PC-3 (cell line): ENCODE measurements around the gene DMBX1. TPM values are rescaled to one million over a fixed set of nuclear protein-coding genes. Genes with fewer than 3 reads are reported as not detected.

Experiments used
- ATAC-seq: fragments of 200-7000 bp; cut with Tn5 transposase; 2 replicates; pipeline ENCODE4 v1.9.1; 2020; ENCODE audit warnings: mild to moderate bottlenecking, moderate library complexity
- BruUV-seq: library from RNA; stranded (reverse); fragments of 400-500 nt; replicated peaks from 2 replicates; lab custom pipeline; 2021; lab: Mats Ljungman, UMichigan
- CTCF ChIA-PET: fragments of 300-600 bp; sonication (Branson Sonifier 250); formaldehyde crosslinking; loops from one replicate; lab custom pipeline; 2022; ENCODE audit warnings: antibody characterized with exemption; lab: Charles Lee
- POLR2A ChIA-PET: fragments of 300-600 bp; sonication (Branson Sonifier 250); formaldehyde crosslinking; loops from one replicate; lab custom pipeline; 2022; ENCODE audit warnings: antibody characterized with exemption; ENCODE audit not compliant: unreplicated experiment; lab: Charles Lee
- DNase-seq: peaks from one replicate; pipeline ENCODE4 v3.0.0-alpha.2; 2015
- H2AFZ ChIP-seq: fragments of 300-600 bp; sonication (generic); 2 replicates; pipeline ENCODE4 v1.6.0; 2016; ENCODE audit warnings: antibody characterized with exemption, low read length
- H3F3A ChIP-seq: fragments of 300-600 bp; sonication (generic); one replicate; pipeline ENCODE4 v1.6.0; 2017; ENCODE audit warnings: antibody characterized with exemption, low read length, control low read depth, mild to moderate bottlenecking; ENCODE audit not compliant: unreplicated experiment
- H3K27ac ChIP-seq: fragments of 300-600 bp; sonication (generic); 2 replicates; pipeline ENCODE4 v1.5.1; 2016; ENCODE audit warnings: mild to moderate bottlenecking, low read length
- H3K27me3 ChIP-seq: fragments of 300-600 bp; sonication (generic); 2 replicates; pipeline ENCODE4 v1.6.1; 2016; ENCODE audit warnings: low read length, mixed read lengths
- H3K36me3 ChIP-seq: fragments of 300-600 bp; sonication (generic); 2 replicates; pipeline ENCODE4 v1.6.1; 2016; ENCODE audit warnings: low read depth, mixed run types, low read length, mixed read lengths
- H3K4me1 ChIP-seq: fragments of 300-600 bp; sonication (generic); 2 replicates; pipeline ENCODE4 v1.5.1; 2016; ENCODE audit warnings: low read length; ENCODE audit not compliant: insufficient read depth
- H3K4me2 ChIP-seq: fragments of 300-600 bp; sonication (generic); 2 replicates; pipeline ENCODE4 v1.6.0; 2016; ENCODE audit warnings: low read length
- H3K4me3 ChIP-seq: fragments of 300-600 bp; sonication (generic); 2 replicates; pipeline ENCODE4 v1.5.1; 2016; ENCODE audit warnings: mild to moderate bottlenecking, low read length, mixed read lengths
- H3K79me2 ChIP-seq: fragments of 300-600 bp; sonication (generic); 2 replicates; pipeline ENCODE4 v1.6.1; 2017; ENCODE audit warnings: low read length, mixed read lengths
- H3K9ac ChIP-seq: fragments of 300-600 bp; sonication (generic); 2 replicates; pipeline ENCODE4 v1.6.0; 2016; ENCODE audit warnings: mild to moderate bottlenecking, low read length
- H3K9me2 ChIP-seq: fragments of 300-600 bp; sonication (generic); replicated peaks from 2 replicates; pipeline ENCODE4 v1.6.1; 2016; ENCODE audit warnings: mixed run types, low read length, mixed read lengths
- H3K9me3 ChIP-seq: fragments of 300-600 bp; sonication (generic); 2 replicates; pipeline ENCODE4 v1.6.1; 2016; ENCODE audit warnings: low read length, mixed read lengths
- H4K20me1 ChIP-seq: fragments of 300-600 bp; sonication (generic); 2 replicates; pipeline ENCODE4 v1.6.1; 2016; ENCODE audit warnings: low read length, mixed read lengths
- CTCF ChIP-seq: fragments of 300-600 bp; sonication (generic); conservative IDR thresholded peaks from 2 replicates; pipeline ENCODE4 v1.5.1; 2017; ENCODE audit warnings: antibody characterized with exemption, low read depth, mild to moderate bottlenecking, low read length
- EZH2 ChIP-seq: fragments of 300-600 bp; sonication (generic); IDR thresholded peaks from one replicate; pipeline ENCODE4 v1.6.1; 2017; ENCODE audit warnings: antibody characterized with exemption, mild to moderate bottlenecking, low read length; ENCODE audit not compliant: unreplicated experiment
- EZH2phosphoT487 ChIP-seq: fragments of 300-600 bp; sonication (generic); IDR thresholded peaks from 2 replicates; pipeline ENCODE4 v1.6.1; 2018; ENCODE audit warnings: mild to moderate bottlenecking, antibody characterized with exemption, low read length, borderline replicate concordance
- intact Hi-C: fragments of 100-400 bp; cut with micrococcal nuclease; formaldehyde crosslinking; loops from 2 replicates; pipeline ENCODE4 v1.9.0; 2023
- total RNA-seq: library from RNA; depleted of rRNA; stranded (reverse); fragments of >200 nt; gene quantifications from 2 replicates; pipeline ENCODE4 v1.2.3, GENCODE V29; 2014

The DMBX1 gene
- total RNA-seq, 1 experiment from 2014 or later, result 2.4 TPM

- Histone ChIP-seq H3K9me2 (no peaks in the 10 kb centered on the region), H3K36me3 (no peaks in the 10 kb centered on the region), H3K27ac (no peak overlapping the region), H3K79me2 (no peaks in the 10 kb centered on the region), H3K27me3 (no peaks in the 10 kb centered on the region), H3K4me2 (no peak overlapping the region), H3K9me3 (no peaks in the 10 kb centered on the region), H3K4me3 (no peak overlapping the region), H3K9ac (no peak overlapping the region), H3K4me1 (peaks cover 58% of the 10 kb centered on the region), H4K20me1 (no peaks in the 10 kb centered on the region), H2AFZ (no peak overlapping the region), H3F3A (no peaks in the 10 kb centered on the region)
- no peak for TF ChIP-seq CTCF
- TF ChIP-seq EZH2, result no peak
- TF ChIP-seq EZH2phosphoT487, result no peak
- no peak for DNase-seq
- ChIA-PET POLR2A (no interaction called here), CTCF (interaction anchor here (0.6 to 0.8 kb wide), 2 partner anchors 8 to 75 kb away, joined by 3 to 7 read pairs; no protein-coding TSS in a partner anchor)
- intact Hi-C loops, result no loop called here
- ATAC-seq, result no peak
- no TSS peak for BruUV-seq
These were observed 31.8 kb downstream of the DMBX1 start for GRCh38 chr1:46521414-46521813.

DNA sequence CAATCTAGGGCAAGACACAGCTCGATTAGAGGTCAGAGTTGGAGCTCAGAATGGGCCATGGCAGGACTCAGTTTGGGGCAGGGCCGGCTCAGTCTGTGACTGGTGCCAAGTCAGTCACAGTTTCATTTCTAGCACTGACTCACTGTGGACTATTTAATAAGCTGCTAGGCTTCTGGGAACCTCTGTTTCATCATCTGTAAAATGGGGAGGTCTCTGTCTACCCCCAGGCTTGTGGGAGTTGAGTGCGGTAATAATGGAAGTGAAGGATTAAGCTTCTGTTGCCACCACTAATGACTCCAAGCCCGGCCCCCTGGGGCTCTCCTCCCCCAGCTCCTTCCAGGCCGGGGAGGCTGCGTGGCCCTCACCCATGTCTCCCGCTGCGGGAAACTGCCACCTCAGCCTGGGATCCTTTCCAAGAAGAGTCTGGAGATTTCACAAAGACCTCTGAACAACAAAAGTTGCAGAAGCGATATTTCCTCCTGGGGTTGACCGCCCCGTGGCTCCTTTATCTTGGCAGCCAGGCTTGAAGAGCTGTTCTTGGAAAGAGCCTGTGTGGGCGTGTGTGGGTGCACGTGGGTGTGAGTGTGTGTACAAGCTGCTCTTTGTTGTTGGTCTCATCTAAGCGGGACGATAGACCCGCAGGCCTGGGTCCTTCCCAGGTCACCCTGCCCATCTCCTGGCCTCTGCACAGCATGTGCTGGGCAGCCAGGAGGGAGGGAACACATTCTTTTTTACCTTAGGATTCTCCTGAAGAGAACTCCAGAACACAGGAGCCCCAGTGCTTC is 32.7 kb downstream of the DMBX1 start:
- no peak overlapping the region for H3K9ac ChIP-seq
- no peaks in the 10 kb centered on the region for H3K9me3 ChIP-seq
- ChIA-PET POLR2A (no interaction called here), CTCF (interaction anchor here (0.6 to 0.8 kb wide), 2 partner anchors 20 to 75 kb away, joined by 3 to 4 read pairs; no protein-coding TSS in a partner anchor)
- no peak overlapping the region for H3K4me3 ChIP-seq
- H3K4me1 ChIP-seq, result peaks cover 51% of the 10 kb centered on the region
- peak overlapping the region; percentile 49 for H3K27ac ChIP-seq
- H3F3A ChIP-seq, result no peaks in the 10 kb centered on the region
- no peaks in the 10 kb centered on the region for H3K9me2 ChIP-seq
- H4K20me1 ChIP-seq, result no peaks in the 10 kb centered on the region
- H2AFZ ChIP-seq, result peak overlapping the region; percentile 24; the same call in 1 of the 2 replicates
- peak overlapping the region; percentile 26 for H3K4me2 ChIP-seq
- TF ChIP-seq CTCF (no peak), EZH2phosphoT487 (no peak), EZH2 (no peak)
- no TSS peak for BruUV-seq
- H3K36me3 ChIP-seq, result no peaks in the 10 kb centered on the region
- no peaks in the 10 kb centered on the region for H3K79me2 ChIP-seq
- ATAC-seq, result no peak; the same call in 1 of the 2 replicates
- no peaks in the 10 kb centered on the region for H3K27me3 ChIP-seq
- peak; percentile 63 for DNase-seq
- intact Hi-C loops, result no loop called here

DNA sequence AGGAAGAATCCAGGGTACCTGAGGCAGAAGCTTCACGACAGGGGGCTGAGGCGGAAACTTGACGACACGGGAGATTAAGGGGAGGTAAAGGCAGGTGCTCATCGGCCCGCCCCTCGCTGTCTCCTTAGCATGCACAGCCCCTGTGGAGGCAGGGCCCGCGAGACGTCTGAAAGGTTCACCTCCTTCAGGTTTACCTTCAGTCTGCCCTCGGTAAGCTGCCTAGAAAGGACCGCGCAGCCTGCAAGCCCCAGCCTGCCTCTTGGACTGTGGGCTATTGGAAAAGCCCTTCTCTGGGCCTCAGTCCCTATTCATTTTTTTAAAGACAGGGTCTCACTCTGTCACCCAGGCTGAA is 33.3 kb downstream of the DMBX1 start:
- POLR2A ChIA-PET, result no interaction called here
- Histone ChIP-seq H3K4me1 (peaks cover 46% of the 10 kb centered on the region), H3K27ac (peak overlapping the region; percentile 49), H3K9me3 (no peaks in the 10 kb centered on the region), H3K79me2 (no peaks in the 10 kb centered on the region), H3K27me3 (no peaks in the 10 kb centered on the region), H4K20me1 (no peaks in the 10 kb centered on the region), H3K4me3 (no peak overlapping the region), H3K4me2 (peak overlapping the region; percentile 26; the same call in 1 of the 2 replicates), H3K36me3 (no peaks in the 10 kb centered on the region), H3F3A (no peaks in the 10 kb centered on the region), H3K9ac (no peak overlapping the region), H3K9me2 (no peaks in the 10 kb centered on the region), H2AFZ (peak overlapping the region; percentile 24; the same call in 1 of the 2 replicates)
- no peak for DNase-seq
- CTCF ChIA-PET, result no interaction called here
- no peak for ATAC-seq
- intact Hi-C loops, result no loop called here
- TF ChIP-seq EZH2, result no peak
- no peak for TF ChIP-seq CTCF
- TF ChIP-seq EZH2phosphoT487, result no peak
- BruUV-seq, result no TSS peak
